Kidney capillary endothelial cell (primary cell): ENCODE results near the gene CLOCK.

ENCODE experiments used
- DNase-seq: peaks from one replicate; pipeline ENCODE4 v3.0.0-alpha.2; 2018; ENCODE audit warnings: low spot score

The CLOCK gene

DNA sequence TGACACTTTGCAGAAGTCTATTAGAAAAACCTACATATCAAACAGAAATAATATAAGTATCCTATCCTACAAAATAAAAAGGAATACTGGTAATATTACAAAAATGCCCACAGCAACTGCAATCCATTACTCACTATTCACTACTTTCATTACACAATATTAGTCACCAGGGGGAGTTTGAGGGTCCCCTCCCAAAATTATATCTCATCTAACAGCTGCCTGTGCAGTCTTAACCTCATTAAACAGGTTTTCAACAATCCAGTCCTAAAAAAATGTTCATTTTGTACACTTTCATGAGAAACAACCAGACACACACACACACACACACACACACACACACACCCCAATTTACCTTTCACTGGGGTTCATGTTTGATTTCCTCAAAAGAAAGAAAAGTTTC, 2.9 kb downstream of the CLOCK start:
- DNase-seq = no peak

DNA sequence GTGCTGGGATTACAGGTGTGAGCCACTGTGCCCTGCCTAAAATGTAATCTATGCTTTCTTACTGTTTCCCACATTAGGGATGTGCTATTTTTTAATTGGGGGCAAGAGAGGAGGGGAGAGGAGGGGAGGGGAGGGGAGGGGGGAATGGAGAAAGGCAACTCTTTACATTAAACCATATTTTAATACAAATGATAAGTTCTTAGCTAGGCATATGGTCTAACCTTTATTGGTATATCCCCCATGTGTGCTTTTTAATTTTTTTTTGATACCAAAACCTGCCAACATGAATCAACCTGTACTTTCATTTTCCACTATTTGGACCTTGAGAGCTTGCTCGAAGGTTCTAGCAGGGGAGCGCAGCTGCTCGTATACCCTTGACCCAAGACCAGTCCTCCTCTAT, 6.4 kb downstream of the CLOCK start:
- DNase-seq = no peak

DNA sequence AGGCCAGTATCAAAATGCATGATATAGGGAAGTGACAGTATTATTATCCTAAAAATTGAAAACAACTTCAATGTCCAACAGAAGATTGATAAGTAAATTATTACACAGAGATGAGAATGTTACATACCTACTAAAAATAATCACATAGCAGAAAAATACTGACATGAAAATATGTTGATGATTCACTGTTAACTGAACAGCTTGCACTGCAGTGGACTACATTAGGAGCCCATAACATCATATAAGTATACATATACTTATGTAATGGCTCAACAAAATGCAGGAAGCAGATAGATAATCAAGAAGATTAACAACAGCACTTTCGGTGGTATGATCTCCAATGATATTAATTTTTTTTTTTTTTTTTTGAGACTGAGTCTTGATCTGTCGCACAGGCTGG, 7.1 kb downstream of the CLOCK start:
- no peak for DNase-seq

DNA sequence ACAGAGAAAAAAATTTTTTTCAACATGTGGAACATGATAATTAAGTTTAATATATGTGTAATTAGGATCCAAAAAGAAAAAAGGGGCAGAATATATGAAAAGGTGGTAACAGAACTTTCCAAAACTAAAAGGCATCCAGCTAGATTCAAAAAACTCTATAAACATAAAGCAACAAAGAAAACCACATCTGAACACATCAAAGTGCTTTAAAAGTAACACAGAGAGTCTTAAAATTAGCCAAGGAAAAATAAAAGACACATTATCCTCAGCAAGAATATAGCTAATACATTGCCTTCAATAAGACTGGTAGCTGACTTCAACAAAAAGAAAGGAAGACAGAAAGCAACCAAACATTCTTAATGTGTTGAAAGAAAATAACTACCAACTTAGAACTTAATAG, 8.2 kb downstream of the CLOCK start:
- DNase-seq = no peak

- DNase-seq = no peak
Measured at GRCh38 chr4:55534306-55534705, 12.4 kb downstream of the CLOCK start.

- DNase-seq = no peak
Measured at GRCh38 chr4:55530691-55531090, 16.0 kb downstream of the CLOCK start.

DNA sequence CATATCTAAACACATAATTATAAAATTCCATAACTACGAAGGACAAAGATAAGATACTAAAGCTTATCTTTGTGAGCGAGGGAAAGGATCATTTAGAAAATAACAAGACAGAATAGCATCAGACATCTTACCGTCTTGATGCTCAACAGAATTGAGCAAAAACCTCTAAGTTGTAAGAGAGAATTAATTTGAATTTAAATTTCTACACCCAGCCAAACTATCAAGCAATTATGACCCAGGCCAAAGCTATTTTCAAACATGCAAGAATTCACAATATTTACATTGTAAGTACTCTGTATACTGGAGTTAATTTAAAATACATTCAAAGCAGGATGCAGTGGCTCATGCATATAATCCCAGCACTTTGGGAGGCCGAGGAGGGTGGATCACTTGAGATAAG, 16.5 kb downstream of the CLOCK start:
- no peak for DNase-seq

DNA sequence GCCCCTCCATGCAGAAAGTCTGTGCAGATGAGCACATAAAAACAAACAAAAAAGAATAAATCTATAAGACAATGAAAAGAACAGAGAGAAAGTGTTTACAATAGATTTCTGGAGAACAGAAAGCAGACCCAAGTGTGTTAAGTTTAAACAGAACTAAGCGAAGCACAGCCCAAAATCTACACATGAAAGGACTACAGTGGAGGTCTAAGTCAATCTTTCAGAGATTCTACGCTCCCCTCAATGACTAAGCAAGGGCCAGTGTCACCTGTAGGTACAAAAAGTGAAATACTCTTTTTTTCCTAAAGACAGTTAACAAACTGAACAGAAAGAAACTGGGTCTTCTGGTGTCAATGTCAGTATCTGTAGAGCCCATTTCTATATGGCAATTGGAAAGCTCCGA, 18.2 kb downstream of the CLOCK start:
- DNase-seq = no peak

DNA sequence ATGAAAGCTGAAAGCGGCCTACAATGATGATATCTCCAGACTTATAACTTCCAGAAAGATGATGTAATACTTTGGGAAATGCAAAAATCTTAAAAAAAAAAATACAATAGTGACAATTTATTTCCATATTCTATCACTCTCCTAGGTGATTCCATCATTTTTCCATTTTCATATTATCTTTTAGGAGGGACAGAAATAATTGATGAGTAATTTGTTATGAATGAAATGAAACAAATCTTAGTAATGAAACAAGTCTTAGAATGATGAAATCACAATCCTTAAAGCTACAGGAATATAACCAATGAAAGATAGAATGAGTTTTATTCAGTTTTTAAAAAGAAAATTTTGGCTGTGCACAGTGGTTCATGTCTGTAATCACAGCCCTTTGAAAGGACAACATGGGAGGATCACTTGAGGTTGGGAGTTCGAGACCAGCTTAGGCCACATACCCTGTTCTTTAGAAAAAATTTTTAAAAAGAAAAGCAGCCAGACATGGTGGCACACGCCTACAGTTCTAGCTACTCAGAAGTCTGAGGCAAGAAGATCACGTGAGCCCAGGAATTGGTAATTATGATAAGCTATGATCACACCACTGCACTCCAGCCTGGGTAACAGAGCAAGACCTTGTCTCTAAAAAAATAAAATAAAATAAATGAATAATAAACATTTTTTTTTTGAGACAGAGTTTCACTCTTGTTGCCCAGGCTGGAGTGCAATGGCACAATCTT, 21.7 kb downstream of the CLOCK start:
- no peak for DNase-seq

- DNase-seq = no peak
Measured at GRCh38 chr4:55518442-55518841, 28.3 kb downstream of the CLOCK start.

DNA sequence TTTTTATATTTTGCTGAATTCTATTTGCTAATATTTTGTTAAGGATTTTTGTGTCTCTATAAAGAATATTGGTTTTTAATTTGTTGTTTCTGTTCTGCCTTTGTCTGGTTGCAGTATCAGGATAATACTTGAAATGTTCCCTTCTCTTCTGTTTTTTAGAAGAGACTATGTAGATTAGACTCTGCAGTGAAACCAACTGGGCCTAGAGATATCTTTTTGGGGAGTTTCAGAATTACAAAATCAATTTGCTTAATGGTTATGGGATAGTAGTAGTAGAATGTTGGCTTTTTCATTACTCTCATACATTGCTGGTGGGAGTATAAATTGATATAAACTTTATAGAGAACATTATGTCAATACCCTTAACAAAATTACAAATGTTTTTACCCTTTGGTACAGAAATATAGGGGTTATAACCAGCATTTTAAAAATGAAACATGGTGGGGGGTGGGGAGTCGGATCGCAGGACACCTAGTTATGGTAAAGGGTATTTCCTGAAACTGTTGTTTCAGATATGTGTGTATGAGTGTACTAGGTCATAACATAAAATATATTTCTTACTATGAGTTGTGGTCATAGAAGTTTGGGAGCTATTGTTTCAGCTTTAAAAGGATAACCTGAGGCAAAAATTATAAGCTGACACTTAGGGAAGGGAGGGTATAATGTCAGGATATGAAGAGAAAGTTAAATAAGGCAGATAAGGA, 29.0 kb downstream of the CLOCK start:
- no peak for DNase-seq

DNA sequence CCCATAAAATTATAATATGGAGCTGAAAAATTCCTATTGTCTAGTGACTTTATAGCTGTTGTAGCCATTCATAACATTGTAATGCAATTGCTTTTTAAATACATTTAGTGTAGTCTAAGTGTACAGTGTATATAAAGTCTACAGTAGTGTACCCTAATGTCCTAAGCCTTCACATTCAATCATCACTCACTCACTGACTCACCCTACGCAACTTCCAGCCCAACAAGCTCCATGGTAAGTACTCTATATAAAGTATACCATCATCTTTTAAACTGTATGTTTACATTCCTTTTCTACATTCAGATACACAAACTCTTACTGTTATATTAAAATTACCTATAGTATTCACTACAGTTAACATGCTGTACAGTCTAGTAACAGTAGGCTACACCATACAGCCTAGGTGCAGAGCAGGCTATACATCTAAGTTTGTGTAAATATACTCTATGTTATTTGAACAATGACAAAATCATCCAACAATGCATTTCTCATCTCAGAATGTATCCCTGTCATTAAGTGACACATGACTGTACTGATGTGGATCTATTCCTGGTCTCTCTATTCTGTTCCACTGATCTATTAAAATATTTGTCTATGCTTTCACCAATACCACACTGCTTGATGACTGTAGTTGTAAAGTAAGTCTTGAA, 33.7 kb downstream of the CLOCK start:
- no peak for DNase-seq

DNA sequence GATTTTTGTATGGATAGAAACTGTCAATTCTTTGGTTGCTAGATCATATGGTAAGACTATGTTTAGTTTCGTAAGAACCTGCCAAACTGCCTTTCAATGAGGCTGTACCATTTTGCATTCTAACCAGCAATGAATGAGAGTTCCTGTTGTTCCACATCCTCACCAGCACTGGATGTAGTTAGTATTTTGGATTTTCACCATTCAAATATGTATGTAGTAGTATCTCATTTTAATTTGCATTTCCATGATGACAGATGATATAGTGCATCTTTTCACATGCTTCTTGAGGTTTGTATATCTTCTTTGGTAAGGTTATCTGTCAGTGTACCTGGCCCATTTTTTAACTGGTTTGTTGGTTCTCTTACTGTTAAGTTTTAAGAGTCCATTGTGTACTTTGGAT, 34.6 kb downstream of the CLOCK start:
- DNase-seq = no peak

DNA sequence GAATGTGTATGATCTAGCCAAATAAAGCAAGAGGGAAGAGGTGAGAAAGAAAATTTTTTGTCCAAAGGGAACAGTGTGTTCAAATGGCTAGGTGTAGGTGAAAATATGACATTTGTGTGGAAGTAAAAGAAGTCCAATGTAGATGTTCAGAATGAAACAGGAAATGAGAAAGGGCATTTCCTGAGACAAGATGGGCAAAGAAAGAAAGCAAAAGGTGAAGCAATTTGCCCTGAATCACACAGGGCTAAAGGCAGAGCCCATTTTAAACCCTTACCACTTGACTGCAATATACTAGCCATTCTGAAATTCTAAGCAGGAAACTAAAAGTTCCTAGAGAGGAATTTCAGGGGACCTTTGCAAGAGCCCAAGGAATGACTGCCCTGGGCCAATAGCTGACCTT, 36.0 kb downstream of the CLOCK start:
- DNase-seq = no peak

DNA sequence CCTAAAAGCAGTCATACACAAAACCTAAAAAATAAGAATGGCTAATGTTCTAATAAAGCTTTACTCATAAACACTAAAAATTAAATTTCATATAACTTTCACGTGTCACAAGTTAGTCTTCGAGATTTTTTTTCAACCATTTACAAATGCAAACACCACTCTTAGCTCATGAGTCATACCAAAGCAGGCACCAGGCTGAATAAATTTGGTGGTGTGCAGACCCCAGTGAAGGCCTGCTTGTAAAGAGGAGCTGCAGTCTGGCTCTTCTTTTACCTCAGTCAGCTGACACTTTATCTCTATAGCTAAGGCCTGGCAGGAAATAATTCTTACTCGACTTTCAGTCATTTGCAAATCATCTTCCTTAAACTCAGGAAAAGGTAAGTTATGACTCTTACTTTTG, 37.4 kb downstream of the CLOCK start:
- no peak for DNase-seq

DNA sequence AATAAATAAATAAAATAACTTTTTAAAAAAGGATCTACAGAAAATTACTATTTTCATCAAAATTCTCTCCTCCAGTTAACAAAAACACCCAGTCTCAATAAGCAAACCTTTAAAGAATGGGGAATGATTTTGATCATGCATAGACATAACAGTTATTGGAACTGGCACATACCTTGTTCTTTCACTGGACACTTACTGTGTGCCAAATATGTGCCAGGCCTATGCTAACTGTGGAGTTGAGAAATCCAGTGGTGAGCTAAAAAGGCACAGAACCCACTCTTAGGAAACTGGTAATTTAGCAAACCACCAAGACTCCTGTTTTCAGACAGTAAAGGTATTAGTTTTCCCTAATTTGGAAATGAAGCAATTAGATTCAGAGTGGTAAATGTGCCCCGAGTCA, 39.1 kb downstream of the CLOCK start:
- no peak for DNase-seq

- peak; percentile 63 for DNase-seq
Measured at GRCh38 chr4:55503169-55503568, 43.5 kb downstream of the CLOCK start.

DNA sequence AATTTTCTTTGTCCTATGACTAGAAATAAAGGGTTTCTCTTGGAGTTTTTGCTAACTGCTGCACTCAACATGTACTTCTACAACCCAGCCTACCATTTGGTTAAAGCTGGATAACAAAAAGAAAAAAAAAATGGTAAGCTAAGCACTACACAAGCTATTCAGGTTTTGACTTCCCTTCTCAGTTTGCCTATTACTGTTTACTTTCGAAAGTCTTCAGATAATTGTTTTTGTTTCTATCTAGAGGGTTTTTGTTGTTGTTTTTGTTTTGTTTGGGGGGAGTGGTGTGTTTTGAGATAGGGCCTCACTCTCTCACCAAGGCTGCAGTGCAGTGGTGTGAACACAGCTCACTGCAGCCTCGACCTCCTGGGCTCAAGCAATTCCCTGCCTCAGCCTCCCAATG, 46.6 kb downstream of the CLOCK start:
- DNase-seq = no peak

DNA sequence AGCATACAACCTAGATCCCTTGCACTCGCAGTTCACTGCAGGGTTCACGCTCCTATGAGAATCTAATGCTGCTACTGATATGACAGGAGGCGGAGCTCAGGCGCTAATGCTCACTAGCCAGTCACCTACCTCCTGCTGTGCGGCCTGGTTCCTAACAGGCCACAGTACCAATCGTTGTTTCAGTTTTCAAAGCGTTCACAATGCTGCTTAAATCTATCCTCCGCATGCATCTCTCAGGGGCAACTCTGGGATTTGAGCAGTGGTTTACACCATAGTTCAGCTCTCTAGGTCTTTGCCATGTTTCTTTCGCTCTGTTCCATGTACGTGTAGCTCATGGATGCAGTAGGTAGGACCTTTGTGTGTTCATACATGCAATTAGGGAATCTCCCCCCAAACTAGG, 47.2 kb downstream of the CLOCK start:
- no peak for DNase-seq

GRCh38 chr4:55498051-55498450, 48.7 kb downstream of the CLOCK start:
- no peak for DNase-seq

DNA sequence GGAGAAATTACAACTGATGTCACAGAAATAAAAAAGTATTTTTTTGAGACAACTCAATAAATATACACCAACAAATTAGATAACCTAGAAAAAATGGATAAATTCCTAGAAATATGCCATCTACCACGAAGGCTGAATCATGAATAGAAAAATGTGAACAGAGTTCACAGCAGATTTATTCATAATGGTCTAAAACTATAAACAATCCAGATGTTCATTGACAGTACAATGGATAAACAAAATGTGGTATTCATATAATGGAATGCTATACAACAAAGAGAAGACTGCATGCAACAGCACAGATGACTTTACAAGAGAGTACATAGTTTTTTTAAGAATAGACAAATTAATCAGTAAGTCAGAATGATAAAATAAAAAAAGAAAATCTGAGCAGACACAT, 55.2 kb downstream of the CLOCK start:
- DNase-seq = no peak

DNA sequence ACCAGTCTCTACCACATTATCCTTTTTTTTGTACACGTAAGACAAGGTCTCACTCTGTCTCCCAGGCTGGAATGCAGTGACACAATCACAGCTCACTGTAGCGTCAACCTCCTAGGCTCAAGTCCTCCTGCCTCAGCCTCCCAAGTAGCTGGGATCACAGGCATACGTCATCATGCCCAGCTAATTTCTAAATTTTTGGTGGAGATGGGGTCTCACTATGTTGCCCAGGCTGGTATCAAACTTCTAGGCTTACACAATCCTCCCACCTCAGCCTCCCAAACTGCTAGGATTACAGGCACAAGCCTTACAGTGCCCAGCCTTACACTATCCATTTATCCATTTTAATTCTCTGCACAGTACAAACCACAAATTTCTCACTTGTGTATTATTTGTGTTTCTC, 58.0 kb downstream of the CLOCK start:
- no peak for DNase-seq

- DNase-seq = no peak
Measured at GRCh38 chr4:55485821-55486220, 60.9 kb downstream of the CLOCK start.

DNA sequence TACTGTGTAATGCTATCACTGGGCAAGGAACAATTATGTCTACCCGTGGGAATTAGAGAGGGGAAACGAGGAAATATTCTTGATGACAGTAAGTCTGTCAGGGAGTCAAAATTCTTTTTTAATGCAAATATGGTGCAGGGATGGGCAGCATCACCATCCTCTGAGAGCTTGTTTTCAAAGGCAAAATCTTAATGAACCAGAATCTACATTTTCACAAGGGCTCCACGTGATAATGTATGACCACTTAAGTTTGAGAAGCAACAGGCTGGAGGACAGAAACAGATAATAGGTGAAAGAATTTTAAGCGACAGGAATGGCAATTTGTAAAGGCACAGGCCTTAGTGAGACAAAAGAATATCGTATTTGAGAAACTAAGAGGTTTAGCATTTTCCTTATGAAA, 63.4 kb downstream of the CLOCK start:
- DNase-seq = no peak
